ENCODE results near the gene USP7.

DNA sequence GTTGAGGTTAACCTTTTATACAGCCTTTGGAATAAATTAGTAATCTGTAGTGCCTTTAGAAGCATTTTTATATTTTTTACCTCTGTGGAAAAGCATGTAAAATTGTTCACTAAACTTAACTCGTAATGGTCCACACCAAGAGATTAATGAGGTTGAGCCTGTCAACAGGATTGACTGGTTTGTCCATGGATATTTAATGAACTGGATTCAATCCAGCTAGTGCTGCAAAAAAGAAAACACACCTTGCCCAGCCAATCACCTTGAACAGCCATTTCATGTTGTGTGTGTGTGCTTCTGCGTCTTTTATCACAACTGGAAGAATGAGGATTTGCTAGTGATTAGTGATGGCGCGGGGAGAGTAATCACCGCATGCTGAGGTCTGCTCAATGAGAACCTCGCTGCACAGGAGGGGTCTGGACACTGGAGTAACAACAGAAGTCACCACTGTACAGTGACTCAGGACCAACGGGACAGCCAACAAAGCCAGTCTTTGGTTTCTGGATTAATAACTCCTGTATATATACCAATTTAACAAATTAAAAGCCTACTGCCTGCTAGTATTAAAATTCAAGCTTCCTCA, 47.9 kb downstream of the USP7 start:
- no peak for TF ChIP-seq POLR2A (IDR thresholded peaks at IDR 0.05; ENCODE audit: low read length)
- TF ChIP-seq GATA1 (IDR thresholded peaks at IDR 0.05; ENCODE audit: low read depth, low read length): no peak

Measured in erythroblast (primary cell).